ENCODE data around the gene LRRC17. TPM values are rescaled to one million over a fixed set of nuclear protein-coding genes. Genes with fewer than 3 reads are reported as not detected.

The LRRC17 gene
- total and polyA plus RNA-seq, 2 donors (not counting 1 experiment from before 2014, with no cell fraction given), result 0.86 to 1.4 TPM

DNA sequence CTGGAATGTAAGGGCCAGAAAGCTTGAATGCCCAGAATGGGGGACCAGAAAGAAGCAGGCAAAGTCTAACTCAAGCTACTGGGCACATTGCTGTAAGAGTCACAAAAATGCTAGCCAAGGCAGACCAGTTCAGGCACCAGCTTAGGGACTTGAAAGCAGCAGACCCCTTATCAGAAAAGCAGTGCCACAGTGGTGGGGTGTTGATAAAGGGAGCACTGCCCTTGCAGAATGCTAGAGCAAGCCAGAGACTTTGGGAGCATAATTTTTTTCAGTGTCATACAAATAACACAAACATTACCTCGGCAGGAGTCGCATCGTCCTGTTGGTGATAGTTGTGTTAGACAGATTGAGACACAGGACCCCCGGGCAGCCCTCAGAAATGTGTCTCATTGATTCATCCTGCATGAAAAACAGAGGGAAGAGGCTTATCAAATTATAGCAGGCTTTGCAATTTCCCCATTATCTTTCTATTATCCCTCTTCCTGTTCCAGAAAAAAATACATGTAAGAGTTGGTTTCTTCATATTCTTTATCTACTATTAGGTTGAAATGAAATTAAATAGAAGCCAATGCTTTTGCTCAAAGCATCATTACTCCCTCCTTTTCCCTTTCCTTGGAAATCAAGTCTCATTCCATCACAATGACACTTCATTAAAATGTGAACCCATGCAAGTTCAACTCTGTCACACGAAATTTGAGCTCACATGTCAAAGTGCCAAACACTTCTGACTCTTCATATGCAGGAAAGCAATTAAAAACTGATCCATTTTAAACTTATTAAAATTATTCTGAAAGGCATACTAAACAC is 13.4 kb downstream of the LRRC17 start:
- no peak overlapping the region for H3K4me3 ChIP-seq (ENCODE audit: control extremely low read depth in 1 of 5, extremely low read depth in 1 of 5, insufficient read depth in 1 of 5, low read depth in 2 of 5, low read length in 4 of 5)
- CTCF ChIA-PET, result no interaction called here

DNA sequence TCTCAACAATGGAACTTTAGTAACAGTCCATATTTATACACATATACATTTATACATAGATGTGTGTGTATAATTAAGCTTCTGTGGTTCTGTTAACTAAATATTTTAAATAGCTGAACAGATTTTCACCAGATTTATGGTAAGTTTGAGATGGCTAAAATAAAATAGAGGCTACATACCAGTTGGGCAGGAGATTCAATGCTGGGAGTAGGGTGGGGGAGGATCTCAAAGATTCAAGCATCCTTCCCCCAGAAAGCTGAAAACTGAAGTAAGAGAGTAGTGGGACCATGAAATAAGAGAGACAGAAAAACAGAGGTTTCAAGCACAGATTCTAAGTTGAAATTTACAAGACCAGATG is 14.0 kb downstream of the LRRC17 start:
- Histone ChIP-seq H2AFZ (ENCODE audit: insufficient read depth, low read depth, low read length, poor library complexity, severe bottlenecking) (no peak overlapping the region), H3K36me3 (replicated peaks in 1 of 2; ENCODE audit: control extremely low read depth in 1 of 2, control insufficient read depth in 1 of 2, extremely low read depth in 1 of 2, insufficient read depth in 2 of 2, low read length in 1 of 2) (no peaks in the 10 kb centered on the region), H4K20me1 (ENCODE audit: control insufficient read depth, insufficient read depth, low read length, poor library complexity, severe bottlenecking) (no peaks in the 10 kb centered on the region), H3K27me3 (replicated peaks in 1 of 4; ENCODE audit: control extremely low read depth in 1 of 4, control insufficient read depth in 3 of 4, insufficient read depth in 4 of 4, low read length in 3 of 4) (no peaks in the 10 kb centered on the region), H3K9me3 (ENCODE audit: control extremely low read depth in 1 of 3, control insufficient read depth in 2 of 3, insufficient read depth in 1 of 3, low read length in 2 of 3) (no peaks in the 10 kb centered on the region), H3K4me2 (replicated peaks; ENCODE audit: low read depth, low read length, poor library complexity, severe bottlenecking) (no peak overlapping the region), H3K9ac (ENCODE audit: low read length) (no peak overlapping the region), H3K27ac (ENCODE audit: low read length in 2 of 2) (no peak overlapping the region), H3K4me1 (ENCODE audit: control insufficient read depth in 2 of 2, insufficient read depth in 2 of 2, low read length in 2 of 2) (no peaks in the 10 kb centered on the region), H3K4me3 (ENCODE audit: control extremely low read depth in 1 of 5, extremely low read depth in 1 of 5, insufficient read depth in 1 of 5, low read depth in 2 of 5, low read length in 4 of 5) (no peak overlapping the region), H3K79me2 (ENCODE audit: control insufficient read depth, insufficient read depth, low read length) (no peaks in the 10 kb centered on the region)
- H3K27me3 Mint-ChIP-seq, result no peaks in the 10 kb centered on the region
- intact Hi-C loops (cut with micrococcal nuclease), result no loop called here
- ChIA-PET POLR2A (no interaction called here), CTCF (no interaction called here)
- H3K4me1 Mint-ChIP-seq, result no peaks in the 10 kb centered on the region
- H3K27ac Mint-ChIP-seq, result no peak overlapping the region
- DNase-seq, result no peak
- no peaks in the 10 kb centered on the region for H3K9me3 Mint-ChIP-seq (ENCODE audit: insufficient read depth)
- no peak for ATAC-seq (ENCODE audit: low read depth)
- H3K4me3 Mint-ChIP-seq, result no peak overlapping the region
- no peak for TF ChIP-seq EZH2 (IDR thresholded peaks at IDR 0.05; ENCODE audit: borderline replicate concordance, insufficient read depth, low read depth, low read length, poor library complexity, severe bottlenecking)

More for the DNA sequence above, 13.4 kb downstream of the LRRC17 start:
- Histone ChIP-seq H3K4me1 (ENCODE audit: control insufficient read depth in 2 of 2, insufficient read depth in 2 of 2, low read length in 2 of 2) (no peaks in the 10 kb centered on the region), H3K9ac (ENCODE audit: low read length) (no peak overlapping the region), H3K9me3 (ENCODE audit: control extremely low read depth in 1 of 3, control insufficient read depth in 2 of 3, insufficient read depth in 1 of 3, low read length in 2 of 3) (no peaks in the 10 kb centered on the region), H4K20me1 (ENCODE audit: control insufficient read depth, insufficient read depth, low read length, poor library complexity, severe bottlenecking) (no peaks in the 10 kb centered on the region), H3K4me2 (replicated peaks; ENCODE audit: low read depth, low read length, poor library complexity, severe bottlenecking) (no peak overlapping the region), H2AFZ (ENCODE audit: insufficient read depth, low read depth, low read length, poor library complexity, severe bottlenecking) (no peak overlapping the region), H3K79me2 (ENCODE audit: control insufficient read depth, insufficient read depth, low read length) (no peaks in the 10 kb centered on the region), H3K27ac (ENCODE audit: low read length in 2 of 2) (no peak overlapping the region), H3K27me3 (replicated peaks in 1 of 4; ENCODE audit: control extremely low read depth in 1 of 4, control insufficient read depth in 3 of 4, insufficient read depth in 4 of 4, low read length in 3 of 4) (no peaks in the 10 kb centered on the region), H3K36me3 (replicated peaks in 1 of 2; ENCODE audit: control extremely low read depth in 1 of 2, control insufficient read depth in 1 of 2, extremely low read depth in 1 of 2, insufficient read depth in 2 of 2, low read length in 1 of 2) (no peaks in the 10 kb centered on the region)
- intact Hi-C loops (cut with micrococcal nuclease), result no loop called here
- H3K4me3 Mint-ChIP-seq, result no peak overlapping the region
- ATAC-seq (ENCODE audit: low read depth) (no peak), DNase-seq (no peak)
- H3K4me1 Mint-ChIP-seq, result no peaks in the 10 kb centered on the region
- WGBS (ENCODE audit: insufficient coverage), result no CpG with 5 or more reads among the region's 5 CpGs
- H3K27me3 Mint-ChIP-seq, result no peaks in the 10 kb centered on the region
- H3K27ac Mint-ChIP-seq, result no peak overlapping the region
- TF ChIP-seq, protein P1, sequence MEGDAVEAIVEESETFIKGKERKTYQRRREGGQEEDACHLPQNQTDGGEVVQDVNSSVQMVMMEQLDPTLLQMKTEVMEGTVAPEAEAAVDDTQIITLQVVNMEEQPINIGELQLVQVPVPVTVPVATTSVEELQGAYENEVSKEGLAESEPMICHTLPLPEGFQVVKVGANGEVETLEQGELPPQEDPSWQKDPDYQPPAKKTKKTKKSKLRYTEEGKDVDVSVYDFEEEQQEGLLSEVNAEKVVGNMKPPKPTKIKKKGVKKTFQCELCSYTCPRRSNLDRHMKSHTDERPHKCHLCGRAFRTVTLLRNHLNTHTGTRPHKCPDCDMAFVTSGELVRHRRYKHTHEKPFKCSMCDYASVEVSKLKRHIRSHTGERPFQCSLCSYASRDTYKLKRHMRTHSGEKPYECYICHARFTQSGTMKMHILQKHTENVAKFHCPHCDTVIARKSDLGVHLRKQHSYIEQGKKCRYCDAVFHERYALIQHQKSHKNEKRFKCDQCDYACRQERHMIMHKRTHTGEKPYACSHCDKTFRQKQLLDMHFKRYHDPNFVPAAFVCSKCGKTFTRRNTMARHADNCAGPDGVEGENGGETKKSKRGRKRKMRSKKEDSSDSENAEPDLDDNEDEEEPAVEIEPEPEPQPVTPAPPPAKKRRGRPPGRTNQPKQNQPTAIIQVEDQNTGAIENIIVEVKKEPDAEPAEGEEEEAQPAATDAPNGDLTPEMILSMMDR (IDR thresholded peaks at IDR 0.05), result no peak
- TF ChIP-seq EZH2 (IDR thresholded peaks at IDR 0.05; ENCODE audit: borderline replicate concordance, insufficient read depth, low read depth, low read length, poor library complexity, severe bottlenecking), result no peak
- POLR2A ChIA-PET, result no interaction called here
- no peaks in the 10 kb centered on the region for H3K9me3 Mint-ChIP-seq (ENCODE audit: insufficient read depth)
